RPMI7951 (cell line): Measurements from ENCODE around the gene GTF3C1. TPM values are rescaled to one million over a fixed set of nuclear protein-coding genes. Genes with fewer than 3 reads are reported as not detected.

Experiments used
- DNase-seq: peaks from one replicate; pipeline ENCODE4 v3.0.0-alpha.2; 2012; ENCODE audit warnings: low read depth
- total RNA-seq: library from RNA; depleted of rRNA; stranded (reverse); fragments of >200 nt; shearing (Covaris generic); gene quantifications from 2 replicates; pipeline ENCODE4 v1.2.3, GENCODE V29; 2014; rRNA removed

The GTF3C1 gene
- total RNA-seq, 1 experiment from 2014 or later = 35.9 TPM

DNA sequence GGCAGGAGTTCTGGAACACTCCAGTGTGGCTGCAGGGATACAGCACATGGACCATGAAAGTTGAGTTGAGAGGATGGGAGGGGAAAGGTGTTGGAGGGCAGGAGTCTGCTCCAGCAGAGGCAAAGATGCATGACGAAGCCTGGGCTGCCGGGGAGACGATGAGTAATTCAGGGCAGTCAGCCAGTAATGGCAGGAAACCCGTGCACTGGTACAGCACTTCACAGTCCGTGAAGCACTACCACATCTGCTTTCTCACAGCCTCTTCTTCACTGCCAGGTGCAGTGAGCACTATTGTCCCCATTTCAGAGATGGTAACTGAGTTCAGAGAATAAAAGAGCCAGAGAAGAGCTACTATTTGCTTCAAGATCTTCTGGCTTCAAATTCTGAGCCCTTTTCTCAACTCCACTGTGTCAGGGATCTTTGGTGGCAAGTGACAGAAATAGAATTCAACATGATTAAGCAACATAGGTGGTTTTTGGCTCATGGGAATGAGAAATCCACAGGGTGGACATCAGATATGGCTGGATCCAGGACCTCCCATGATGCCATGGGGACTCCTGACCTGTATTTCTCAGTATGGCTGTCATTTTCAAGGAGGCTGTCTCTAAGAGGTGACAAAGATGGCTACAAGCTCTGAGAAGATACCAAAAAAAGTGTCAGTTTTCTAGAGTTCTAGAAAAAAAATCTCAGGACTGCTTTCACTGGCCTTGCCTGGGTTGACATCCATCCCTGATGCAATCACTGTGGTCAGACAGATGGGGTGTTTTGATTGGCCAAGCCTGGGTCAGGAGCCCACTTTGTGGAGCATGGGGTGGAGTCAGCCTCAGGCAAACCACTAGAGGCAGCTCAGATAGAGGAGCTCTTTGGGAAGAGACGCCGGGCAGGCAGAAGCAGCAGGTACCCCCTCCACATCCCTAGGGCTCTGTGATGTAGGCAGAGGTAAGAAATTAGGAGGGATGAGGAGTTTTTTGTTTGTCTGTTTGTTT lies 123.0 kb downstream of the GTF3C1 start:
- peak; percentile 93 for DNase-seq

DNA sequence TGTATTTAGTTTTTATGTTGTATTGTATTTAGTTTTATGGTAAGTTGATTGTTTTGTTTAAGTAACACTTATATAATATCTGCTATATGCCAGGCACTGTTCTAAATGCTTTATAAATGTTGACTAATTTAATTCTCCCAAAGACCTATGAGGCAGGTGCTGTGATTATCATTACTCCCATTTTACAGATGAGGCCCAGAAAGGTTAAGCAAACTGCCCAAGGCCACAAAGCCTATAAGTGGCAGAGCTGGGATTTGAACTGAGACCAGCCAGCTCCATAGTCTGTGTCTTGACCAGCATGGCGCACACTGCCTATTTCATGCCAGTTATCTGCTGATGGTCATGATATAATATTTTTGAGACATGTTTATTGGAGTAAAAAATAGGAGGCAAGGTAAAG lies 123.8 kb downstream of the GTF3C1 start:
- no peak for DNase-seq

GRCh38 chr16:27424772-27425498 lies 124.8 kb downstream of the GTF3C1 start:
- no peak for DNase-seq

DNA sequence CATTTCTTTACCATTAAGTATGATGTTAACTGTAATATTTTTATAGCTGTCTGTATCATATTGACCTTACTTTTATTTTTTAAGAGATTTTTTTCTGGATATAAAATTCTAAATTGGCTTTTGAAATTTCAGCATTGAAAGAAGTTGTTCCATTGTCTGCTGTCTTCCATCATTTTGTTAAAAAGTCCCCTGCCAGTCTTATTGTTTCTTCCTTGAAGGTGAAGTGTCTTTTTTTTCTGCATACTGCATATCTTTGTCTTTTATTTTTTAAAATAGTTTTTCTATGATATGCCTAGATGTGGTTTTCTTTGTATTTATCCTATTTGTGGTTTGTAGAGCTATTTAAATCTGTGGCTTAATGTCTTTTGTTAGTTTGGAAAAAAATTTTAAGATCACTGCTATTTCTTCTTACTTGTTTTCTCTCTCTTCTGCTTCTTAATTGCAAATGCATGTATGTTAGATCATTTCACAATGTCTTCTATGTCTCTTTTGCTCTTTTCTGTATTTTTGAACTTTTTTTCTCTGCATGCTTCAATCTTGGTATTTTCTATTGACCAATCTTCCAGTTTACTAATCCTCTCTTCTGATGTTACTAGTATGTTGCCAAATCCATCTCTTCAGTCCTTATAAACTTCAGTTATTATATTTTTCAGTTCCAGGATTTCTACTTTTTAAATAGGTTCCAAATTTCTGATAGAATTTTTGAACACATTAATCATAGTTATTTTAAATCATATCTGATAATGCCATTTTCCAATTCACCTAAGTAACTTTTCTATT lies 127.6 kb downstream of the GTF3C1 start:
- no peak for DNase-seq

GRCh38 chr16:27417047-27417671 lies 132.6 kb downstream of the GTF3C1 start:
- DNase-seq = no peak

DNA sequence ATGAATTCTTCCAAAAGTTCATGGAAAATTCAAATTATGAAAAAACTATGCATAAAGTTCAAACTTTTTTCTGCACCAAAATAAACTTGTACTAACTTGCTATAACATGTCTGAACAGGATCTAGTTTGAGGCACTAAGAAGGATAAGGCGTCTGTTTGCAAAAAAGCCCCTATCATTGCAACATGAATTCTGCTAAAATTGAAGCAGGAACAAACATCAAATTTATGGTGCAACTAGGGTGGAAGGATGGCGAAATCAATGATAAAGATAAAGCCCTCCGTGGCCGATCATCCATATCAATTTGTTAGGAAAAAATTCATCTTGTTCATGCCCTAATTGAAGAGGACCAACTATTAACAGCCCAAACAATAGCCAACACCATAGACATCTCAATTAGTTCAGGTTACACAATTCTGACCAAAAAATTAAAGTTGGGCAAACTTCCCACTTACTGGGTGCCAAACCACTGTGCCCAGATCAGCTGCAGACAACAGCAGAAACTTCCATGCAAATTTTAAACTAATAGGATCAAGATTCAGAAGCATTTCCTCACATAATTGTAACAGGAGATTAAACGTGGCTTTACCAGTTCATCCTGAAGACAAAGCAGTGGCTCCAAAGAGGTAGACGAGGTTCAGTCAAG lies 134.8 kb downstream of the GTF3C1 start:
- no peak for DNase-seq

DNA sequence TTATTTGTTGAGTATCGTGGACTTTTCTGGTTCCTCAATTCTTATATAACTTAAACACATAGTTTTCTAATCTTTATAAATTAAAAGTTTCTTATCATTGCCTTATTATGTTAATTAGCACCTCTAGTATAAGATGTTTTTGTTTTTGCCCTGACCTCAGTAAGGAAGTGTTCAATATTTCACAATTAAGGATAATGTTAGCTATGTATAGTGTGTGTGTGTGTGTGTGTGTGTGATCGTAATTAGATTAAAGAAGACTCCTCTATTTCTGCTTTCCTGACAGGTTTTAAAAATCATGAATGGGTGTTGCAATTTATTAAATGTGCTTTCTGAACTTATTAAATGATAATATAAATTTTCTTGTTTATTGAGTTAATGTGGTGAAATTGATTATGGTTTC lies 135.8 kb downstream of the GTF3C1 start:
- DNase-seq = no peak

DNA sequence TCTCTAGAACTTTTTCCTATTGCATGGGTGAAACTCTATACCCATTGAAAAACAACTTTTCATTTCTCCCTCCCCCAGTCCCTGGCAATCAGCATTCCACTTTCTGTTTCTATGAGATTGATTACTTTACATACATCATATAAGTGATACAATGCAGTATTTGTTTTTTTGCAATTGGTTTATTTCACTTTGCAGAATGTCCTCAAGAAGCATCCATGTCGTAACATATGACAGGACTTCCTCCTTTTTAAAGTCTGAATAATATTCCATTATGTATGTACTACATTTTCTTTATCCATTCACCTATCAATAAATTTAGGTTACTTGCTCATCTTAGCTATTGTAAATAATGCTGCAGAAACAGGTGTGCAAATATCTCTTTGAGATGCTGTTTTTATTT lies 139.0 kb downstream of the GTF3C1 start:
- no peak for DNase-seq

Other genes with a start within 250 kb of the GTF3C1 start
- gene IL4R, start 235.9 kb downstream of the GTF3C1 start, total RNA-seq = 23.9 and 27.6 TPM in 2 replicates
- gene IL21R, start 147.7 kb downstream of the GTF3C1 start, total RNA-seq = 1.1 and 2.1 TPM in 2 replicates
- gene KATNIP, start 231 bp upstream of the GTF3C1 start, total RNA-seq = 7.1 and 7.7 TPM in 2 replicates